ENCODE data around the gene TXN2. TPM values are rescaled to one million over a fixed set of nuclear protein-coding genes. Genes with fewer than 3 reads are reported as not detected.

The TXN2 gene
- total RNA-seq, 2 experiments from 2014 or later, result 26.4 to 26.5 TPM

DNA sequence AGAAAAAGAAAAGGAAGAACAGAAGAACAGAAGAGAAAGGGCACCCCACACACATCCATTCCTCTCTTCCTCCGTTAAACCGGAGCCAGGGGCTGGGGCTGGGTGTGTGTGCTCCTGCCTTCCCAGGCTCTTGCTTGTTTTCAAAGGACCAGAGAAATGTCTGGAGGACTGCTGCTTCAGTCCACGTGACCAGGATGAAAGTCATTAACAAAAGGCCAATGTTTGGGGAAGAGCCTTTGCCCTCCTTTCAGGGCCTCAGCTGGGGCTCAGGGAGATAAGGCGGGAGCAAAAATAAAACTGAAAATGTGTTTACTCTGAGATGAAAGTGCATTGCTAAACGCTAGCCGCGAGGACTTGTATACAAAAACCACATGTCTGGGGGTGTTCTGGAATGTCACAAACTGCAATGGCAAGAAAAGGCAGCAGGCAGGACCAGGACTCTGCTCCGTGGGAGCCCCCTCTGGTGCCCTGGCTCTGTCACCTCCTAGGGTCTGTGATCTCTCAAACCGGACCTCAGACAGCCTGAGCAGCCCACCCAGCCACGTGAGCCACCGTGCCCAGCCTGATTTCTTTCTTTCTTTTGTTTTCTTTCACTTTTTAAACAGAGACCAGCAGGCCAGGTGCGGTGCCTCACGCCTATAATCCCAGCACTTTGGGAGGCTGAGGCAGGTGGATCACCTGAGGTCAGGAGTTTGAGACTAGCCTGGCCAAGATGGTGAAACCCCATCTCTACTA lies 62.1 kb downstream of the TXN2 start:
- H3K4me3 ChIP-seq (ENCODE audit: low read length), result peak overlapping the region; percentile 7
- no peaks in the 10 kb centered on the region for H3K9me3 ChIP-seq (ENCODE audit: control insufficient read depth in 1 of 2, insufficient read depth in 1 of 2, low read length in 2 of 2)
- DNase-seq (peak in 2 of 14 experiments; percentile 25 to 35), ATAC-seq (ENCODE audit: poor library complexity) (no peak)
- peaks cover 29% of the 10 kb centered on the region for H3K4me1 ChIP-seq (ENCODE audit: insufficient read depth, low read length)
- Mint-ChIP-seq H3K27me3 (no peaks in the 10 kb centered on the region), H3K4me1 (ENCODE audit: low read depth) (peaks cover 16% of the 10 kb centered on the region), H3K36me3 (ENCODE audit: low read depth) (no peaks in the 10 kb centered on the region), H3K9me3 (no peaks in the 10 kb centered on the region), H3K27ac (no peak overlapping the region), H3K4me3 (no peak overlapping the region)
- peak overlapping the region in 1 of 2 donors; percentile 9 for H3K27ac ChIP-seq (ENCODE audit: low read depth in 1 of 2, low read length in 2 of 2)
- ChIA-PET POLR2A (interaction anchor here (0.6 kb wide), 1 partner anchor 41 kb away, joined by 3 read pairs; no protein-coding TSS in a partner anchor), CTCF (interaction anchor here (1.0 kb wide), 1 partner anchor 118 kb away, joined by 3 read pairs; no protein-coding TSS in a partner anchor)
- no peak for TF ChIP-seq CTCF (IDR thresholded peaks at IDR 0.05)
- intact Hi-C loops (cut with DNase I, micrococcal nuclease), result no loop called here
- no peaks in the 10 kb centered on the region for H3K36me3 ChIP-seq (ENCODE audit: insufficient read depth, low read length)
- no peaks in the 10 kb centered on the region for H3K27me3 ChIP-seq (ENCODE audit: control insufficient read depth in 1 of 2, insufficient read depth in 2 of 2, low read length in 2 of 2)

GRCh38 chr22:36417281-36417686 lies 64.2 kb downstream of the TXN2 start:
- ATAC-seq (ENCODE audit: poor library complexity) (no peak), DNase-seq (peak in 1 of 14 experiments; percentile 22)
- ChIA-PET POLR2A (no interaction called here), CTCF (no interaction called here)
- Mint-ChIP-seq H3K36me3 (ENCODE audit: low read depth) (no peaks in the 10 kb centered on the region), H3K27ac (no peak overlapping the region), H3K4me3 (no peak overlapping the region), H3K4me1 (ENCODE audit: low read depth) (peaks cover 17% of the 10 kb centered on the region), H3K9me3 (no peaks in the 10 kb centered on the region), H3K27me3 (no peaks in the 10 kb centered on the region)
- TF ChIP-seq CTCF (IDR thresholded peaks at IDR 0.05), result no peak
- Histone ChIP-seq H3K4me3 (ENCODE audit: low read length) (no peak overlapping the region), H3K27ac (ENCODE audit: low read depth in 1 of 2, low read length in 2 of 2) (no peak overlapping the region), H3K4me1 (ENCODE audit: insufficient read depth, low read length) (peaks cover 22% of the 10 kb centered on the region), H3K9me3 (ENCODE audit: control insufficient read depth in 1 of 2, insufficient read depth in 1 of 2, low read length in 2 of 2) (no peaks in the 10 kb centered on the region), H3K36me3 (ENCODE audit: insufficient read depth, low read length) (no peaks in the 10 kb centered on the region), H3K27me3 (ENCODE audit: control insufficient read depth in 1 of 2, insufficient read depth in 2 of 2, low read length in 2 of 2) (no peaks in the 10 kb centered on the region)
- intact Hi-C loops (cut with DNase I, micrococcal nuclease), result no loop called here

Other genes starting within 250 kb of the TXN2 start
- gene APOL2, start 242.1 kb downstream of the TXN2 start, total RNA-seq, result 10 to 100 TPM; 17.8 to 21.8 TPM
- 1 to 10 TPM; 6.4 to 7.3 TPM for gene APOL1, start 228.5 kb downstream of the TXN2 start, total RNA-seq
- gene MYH9, start 93.7 kb downstream of the TXN2 start, total RNA-seq, result 100 to 1,000 TPM; 901 to 925 TPM
- gene FOXRED2, start 25.4 kb upstream of the TXN2 start, total RNA-seq, result 1 to 10 TPM; 1.8 to 2.3 TPM
- 100 to 1,000 TPM; 285 to 286 TPM for gene EIF3D, start 47.5 kb upstream of the TXN2 start, total RNA-seq
- gene CACNG2, start 222.1 kb upstream of the TXN2 start, total RNA-seq, result not detected

Measured in CD4-positive, alpha-beta T cell (primary cell).